GM23248 (cell line): ENCODE results near the gene RIPPLY1. TPM values are rescaled to one million over a fixed set of nuclear protein-coding genes. Genes with fewer than 3 reads are reported as not detected.

Source experiments
- DNase-seq: peaks from one replicate; pipeline ENCODE4 v3.0.0-alpha.2; 2015
- H2AFZ ChIP-seq: fragments of 200-600 bp; sonication (generic); 2 replicates; pipeline ENCODE4 v1.6.1; 2016; ENCODE audit warnings: antibody characterized with exemption
- H3F3A ChIP-seq: fragments of 200-600 bp; sonication (generic); 2 replicates; pipeline ENCODE4 v1.6.1; 2016; ENCODE audit warnings: mild to moderate bottlenecking, antibody characterized with exemption, mixed run types; ENCODE audit not compliant: insufficient read depth
- H3K27ac ChIP-seq: fragments of 200-600 bp; sonication (generic); 2 replicates; pipeline ENCODE4 v1.5.1; 2016; ENCODE audit warnings: mild to moderate bottlenecking
- H3K27me3 ChIP-seq: fragments of 200-600 bp; sonication (generic); replicated peaks from 2 replicates; pipeline ENCODE4 v1.6.1; 2016; ENCODE audit warnings: mild to moderate bottlenecking; ENCODE audit not compliant: insufficient read depth
- H3K36me3 ChIP-seq: fragments of 200-600 bp; sonication (generic); 2 replicates; pipeline ENCODE4 v1.6.1; 2016; ENCODE audit warnings: low read depth, mild to moderate bottlenecking
- H3K4me1 ChIP-seq: fragments of 200-600 bp; sonication (generic); 2 replicates; pipeline ENCODE4 v1.6.1; 2016; ENCODE audit warnings: mild to moderate bottlenecking; ENCODE audit not compliant: insufficient read depth
- H3K4me2 ChIP-seq: fragments of 200-600 bp; sonication (generic); one replicate; pipeline ENCODE4 v1.6.1; 2016; ENCODE audit warnings: mild to moderate bottlenecking; ENCODE audit not compliant: unreplicated experiment
- H3K4me3 ChIP-seq: fragments of 200-600 bp; sonication (generic); 2 replicates; pipeline ENCODE4 v1.5.1; 2016; ENCODE audit warnings: mild to moderate bottlenecking
- H3K79me2 ChIP-seq: fragments of 200-600 bp; sonication (generic); 2 replicates; pipeline ENCODE4 v1.6.1; 2016; ENCODE audit warnings: mild to moderate bottlenecking; ENCODE audit not compliant: insufficient read depth
- H3K9ac ChIP-seq: fragments of 200-600 bp; sonication (generic); 2 replicates; pipeline ENCODE4 v1.6.1; 2016; ENCODE audit warnings: mild to moderate bottlenecking
- H3K9me2 ChIP-seq: fragments of 200-600 bp; sonication (generic); 2 replicates; pipeline ENCODE4 v1.6.1; 2016; ENCODE audit warnings: mixed run types, mild to moderate bottlenecking, moderate library complexity; ENCODE audit not compliant: insufficient read depth
- H3K9me3 ChIP-seq: fragments of 200-600 bp; sonication (generic); one replicate; pipeline ENCODE4 v1.6.1; 2017; ENCODE audit warnings: low read depth
- H4K20me1 ChIP-seq: fragments of 200-600 bp; sonication (generic); 2 replicates; pipeline ENCODE4 v1.6.0; 2016; ENCODE audit not compliant: insufficient read depth
- EZH2 ChIP-seq: fragments of 200-600 bp; sonication (generic); IDR thresholded peaks from 2 replicates; pipeline ENCODE4 v1.6.1; 2018; ENCODE audit warnings: antibody characterized with exemption, mild to moderate bottlenecking; ENCODE audit not compliant: insufficient read depth, poor library complexity, severe bottlenecking
- EZH2phosphoT487 ChIP-seq: fragments of 200-600 bp; sonication (generic); IDR thresholded peaks from 2 replicates; pipeline ENCODE4 v1.6.1; 2018; ENCODE audit warnings: antibody characterized with exemption, moderate library complexity, mild to moderate bottlenecking, low read depth; ENCODE audit not compliant: insufficient read depth
- WGBS, 2 experiments: methylation state at CpG; one replicate each; pipeline ENCODE4 v1.1.6; 2015 to 2017; ENCODE audit warnings: low lambda C conversion rate in 2 of 2, low coverage in 1 of 2; ENCODE audit errors: missing lambda C conversion rate in 2 of 2; 5-methylcytosine and 5-hydroxymethylcytosine counted together
- in situ Hi-C: fragments of 300-500 bp; cut with MboI; formaldehyde crosslinking; loops from 2 replicates; pipeline ENCODE4 v1.15.0; 2020
- polyA plus RNA-seq: library from polyadenylated mRNA; unstranded; fragments of >200 nt; fragmentation: Nextera tagmentation; extraction: Ambion mirVana; gene quantifications from 2 replicates; pipeline ENCODE4 v1.2.1, GENCODE V29; 2016
- total RNA-seq: library from RNA; depleted of rRNA; stranded (reverse); fragments of >200 nt; shearing (Covaris generic); gene quantifications from 2 replicates; pipeline ENCODE4 v1.2.3, GENCODE V29; 2014; rRNA removed

The RIPPLY1 gene
- total RNA-seq (not detected in 2 replicates), polyA plus RNA-seq (not detected in 2 replicates)

GRCh38 chrX:106903291-106903824 lies at the start of gene RIPPLY1:
RIPPLY1 (minus strand) TSS chrX:106903341; CDS start chrX:106903287, 54 bp downstream.
- in situ Hi-C loops, result no loop called here
- no peaks in the 10 kb centered on the region for H3K36me3 ChIP-seq
- no peaks in the 10 kb centered on the region for H3K27me3 ChIP-seq
- H3K4me2 ChIP-seq, result no peak within 1 kb of the TSS
- no peaks in the 10 kb centered on the region for H3K4me1 ChIP-seq
- H3F3A ChIP-seq, result no peaks in the 10 kb centered on the region
- H4K20me1 ChIP-seq, result no peaks in the 10 kb centered on the region
- TF ChIP-seq EZH2 (no peak), EZH2phosphoT487 (no peak)
- no peak within 1 kb of the TSS for H3K4me3 ChIP-seq
- H2AFZ ChIP-seq, result no peak within 1 kb of the TSS
- WGBS, 2 experiments, result 82 to 100% methylated on average over 1 of the region's 1 CpG
- no peaks in the 10 kb centered on the region for H3K9me2 ChIP-seq
- H3K9ac ChIP-seq, result no peak within 1 kb of the TSS
- H3K27ac ChIP-seq, result no peak within 1 kb of the TSS
- no peak for DNase-seq
- H3K9me3 ChIP-seq, result no peaks in the 10 kb centered on the region
- H3K79me2 ChIP-seq, result no peaks in the 10 kb centered on the region

GRCh38 chrX:106952538-106952937 lies 49.4 kb upstream of the RIPPLY1 start:
- WGBS, 2 experiments, result 81 to 83% methylated on average over 2 of the region's 2 CpGs
- TF ChIP-seq EZH2phosphoT487, result no peak
- no peak for TF ChIP-seq EZH2
- no peaks in the 10 kb centered on the region for H3K36me3 ChIP-seq
- H3K9me3 ChIP-seq, result no peaks in the 10 kb centered on the region
- H3K79me2 ChIP-seq, result no peaks in the 10 kb centered on the region
- H3K4me2 ChIP-seq, result no peak overlapping the region
- peaks cover 14% of the 10 kb centered on the region for H3K4me1 ChIP-seq
- H3K4me3 ChIP-seq, result no peak overlapping the region
- H3K27ac ChIP-seq, result no peak overlapping the region
- H3K9me2 ChIP-seq, result no peaks in the 10 kb centered on the region
- H3K27me3 ChIP-seq, result no peaks in the 10 kb centered on the region
- no peak for DNase-seq
- no peak overlapping the region for H2AFZ ChIP-seq
- in situ Hi-C loops, result no loop called here
- no peak overlapping the region for H3K9ac ChIP-seq
- H4K20me1 ChIP-seq, result no peaks in the 10 kb centered on the region
- no peaks in the 10 kb centered on the region for H3F3A ChIP-seq

- in situ Hi-C loops, result no loop called here
- no peak overlapping the region for H3K4me2 ChIP-seq
- H3K9me3 ChIP-seq, result no peaks in the 10 kb centered on the region
- no peak overlapping the region for H2AFZ ChIP-seq
- H3K9ac ChIP-seq, result no peak overlapping the region
- no peaks in the 10 kb centered on the region for H3F3A ChIP-seq
- H3K4me3 ChIP-seq, result no peak overlapping the region
- WGBS, 2 experiments, result 92 to 94% methylated on average over 3 of the region's 3 CpGs
- no peaks in the 10 kb centered on the region for H3K9me2 ChIP-seq
- TF ChIP-seq EZH2phosphoT487 (no peak), EZH2 (no peak)
- no peak overlapping the region for H3K27ac ChIP-seq
- H3K4me1 ChIP-seq, result peaks cover 14% of the 10 kb centered on the region
- DNase-seq, result no peak
- no peaks in the 10 kb centered on the region for H4K20me1 ChIP-seq
- H3K36me3 ChIP-seq, result no peaks in the 10 kb centered on the region
- no peaks in the 10 kb centered on the region for H3K79me2 ChIP-seq
- no peaks in the 10 kb centered on the region for H3K27me3 ChIP-seq
These were observed 48.9 kb upstream of the RIPPLY1 start for GRCh38 chrX:106952089-106952488.

- Histone ChIP-seq H3F3A (no peaks in the 10 kb centered on the region), H3K9ac (no peak overlapping the region), H3K36me3 (no peaks in the 10 kb centered on the region), H3K4me1 (peaks cover 14% of the 10 kb centered on the region), H3K4me2 (no peak overlapping the region), H3K27ac (no peak overlapping the region), H3K27me3 (no peaks in the 10 kb centered on the region), H3K79me2 (no peaks in the 10 kb centered on the region), H3K4me3 (no peak overlapping the region), H3K9me3 (no peaks in the 10 kb centered on the region), H4K20me1 (no peaks in the 10 kb centered on the region), H2AFZ (no peak overlapping the region), H3K9me2 (no peaks in the 10 kb centered on the region)
- DNase-seq, result no peak
- 94 to 99% methylated on average over 6 of the region's 6 CpGs for WGBS, 2 experiments
- TF ChIP-seq EZH2phosphoT487 (no peak), EZH2 (no peak)
- in situ Hi-C loops, result no loop called here
These were observed 48.1 kb upstream of the RIPPLY1 start for GRCh38 chrX:106951230-106951629.
